GM12875 (cell line): ENCODE measurements around the gene HESX1.

Source experiments
- H3K4me3 ChIP-seq: one replicate; pipeline ENCODE4 v1.5.1; 2011; ENCODE audit warnings: low read depth, low read length, control low read depth
- CTCF ChIP-seq: IDR thresholded peaks from 2 replicates; pipeline ENCODE4 v1.5.1; 2011; ENCODE audit warnings: low read depth, mild to moderate bottlenecking, control low read depth, inconsistent platforms, low read length, moderate library complexity, borderline replicate concordance; ENCODE audit not compliant: insufficient read depth

The HESX1 gene

GRCh38 chr3:57199895-57200297 is at the start of gene HESX1:
HESX1 (minus strand) TSS chr3:57199978; CDS start chr3:57199918, 60 bp downstream.
- no peak within 1 kb of the TSS for H3K4me3 ChIP-seq
- TF ChIP-seq CTCF, result no peak

- no peak for TF ChIP-seq CTCF
- no peak overlapping the region for H3K4me3 ChIP-seq
Measured at GRCh38 chr3:57244946-57245345, 45.2 kb upstream of the HESX1 start.

- no peak for TF ChIP-seq CTCF
- no peak overlapping the region for H3K4me3 ChIP-seq
Measured at GRCh38 chr3:57234613-57235575, 35.1 kb upstream of the HESX1 start.

GRCh38 chr3:57233799-57234198 is 34.0 kb upstream of the HESX1 start:
- TF ChIP-seq CTCF, result no peak
- no peak overlapping the region for H3K4me3 ChIP-seq

- H3K4me3 ChIP-seq, result no peak overlapping the region
Measured at GRCh38 chr3:57230006-57230405, 30.2 kb upstream of the HESX1 start.

GRCh38 chr3:57227930-57228751 is 28.4 kb upstream of the HESX1 start:
- peak overlapping the region; percentile 92 for H3K4me3 ChIP-seq
- TF ChIP-seq CTCF, result no peak

More at GRCh38 chr3:57230006-57230405, 30.2 kb upstream of the HESX1 start:
- TF ChIP-seq CTCF, result no peak
